Eye (tissue), 1 donor: ENCODE data around the gene GIGYF2.

Experiments used
- DNase-seq: peaks from one replicate; pipeline ENCODE4 v3.0.0-alpha.2; 2015

Gene GIGYF2

GRCh38 chr2:232884001-232884421 is 186.9 kb downstream of the GIGYF2 start:
- no peak for DNase-seq

- no peak for DNase-seq
Observed at GRCh38 chr2:232884549-232885263, 187.6 kb downstream of the GIGYF2 start.

GRCh38 chr2:232885264-232885961 is 188.3 kb downstream of the GIGYF2 start:
- no peak for DNase-seq

- no peak for DNase-seq
Observed at GRCh38 chr2:232886176-232886575, 189.0 kb downstream of the GIGYF2 start.

- DNase-seq, result no peak
Observed at GRCh38 chr2:232886632-232887031, 189.5 kb downstream of the GIGYF2 start.

GRCh38 chr2:232887171-232887850 is 190.2 kb downstream of the GIGYF2 start:
- no peak for DNase-seq

GRCh38 chr2:232888099-232888836 is 191.1 kb downstream of the GIGYF2 start:
- DNase-seq, result no peak

GRCh38 chr2:232888839-232889529 is 191.9 kb downstream of the GIGYF2 start:
- no peak for DNase-seq

GRCh38 chr2:232889876-232890401 is 192.8 kb downstream of the GIGYF2 start:
- no peak for DNase-seq

- no peak for DNase-seq
Observed at GRCh38 chr2:232890536-232890895, 193.4 kb downstream of the GIGYF2 start.

GRCh38 chr2:232890896-232891601 is 193.9 kb downstream of the GIGYF2 start:
- peak; percentile 37 for DNase-seq

- no peak for DNase-seq
Observed at GRCh38 chr2:232891621-232892071, 194.5 kb downstream of the GIGYF2 start.

- no peak for DNase-seq
Observed at GRCh38 chr2:232892221-232892620, 195.1 kb downstream of the GIGYF2 start.

GRCh38 chr2:232892843-232893242 is 195.7 kb downstream of the GIGYF2 start:
- no peak for DNase-seq

GRCh38 chr2:232893834-232894233 is 196.7 kb downstream of the GIGYF2 start:
- no peak for DNase-seq

GRCh38 chr2:232894251-232894650 is 197.1 kb downstream of the GIGYF2 start:
- DNase-seq, result no peak

GRCh38 chr2:232894746-232895145 is 197.6 kb downstream of the GIGYF2 start:
- DNase-seq, result no peak

- DNase-seq, result no peak
Observed at GRCh38 chr2:232896111-232896510, 199.0 kb downstream of the GIGYF2 start.

- no peak for DNase-seq
Observed at GRCh38 chr2:232896720-232897597, 199.8 kb downstream of the GIGYF2 start.

GRCh38 chr2:232897598-232898408 is 200.7 kb downstream of the GIGYF2 start:
- no peak for DNase-seq
